ENCODE measurements around the gene SMARCD1.

DNA sequence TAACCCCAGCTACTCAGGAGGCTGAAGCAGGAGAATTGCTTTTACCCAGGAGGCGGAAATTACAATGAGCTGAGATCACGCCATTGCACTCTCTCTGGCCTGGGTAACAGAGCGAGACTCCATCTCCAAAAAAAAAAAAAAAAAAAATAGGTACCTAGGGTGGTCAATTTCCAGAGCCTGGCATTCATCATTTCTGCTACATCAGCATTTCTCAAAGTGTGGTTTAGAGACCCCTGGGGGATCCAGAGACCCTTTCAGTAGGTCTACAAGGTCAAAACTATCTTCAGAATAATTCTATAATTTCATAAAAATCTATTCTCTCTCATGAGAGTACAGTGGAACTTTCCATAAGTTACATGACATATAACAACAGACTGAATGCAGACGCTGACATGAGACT, 62.1 kb downstream of the SMARCD1 start:
- TF ChIP-seq, protein P1, sequence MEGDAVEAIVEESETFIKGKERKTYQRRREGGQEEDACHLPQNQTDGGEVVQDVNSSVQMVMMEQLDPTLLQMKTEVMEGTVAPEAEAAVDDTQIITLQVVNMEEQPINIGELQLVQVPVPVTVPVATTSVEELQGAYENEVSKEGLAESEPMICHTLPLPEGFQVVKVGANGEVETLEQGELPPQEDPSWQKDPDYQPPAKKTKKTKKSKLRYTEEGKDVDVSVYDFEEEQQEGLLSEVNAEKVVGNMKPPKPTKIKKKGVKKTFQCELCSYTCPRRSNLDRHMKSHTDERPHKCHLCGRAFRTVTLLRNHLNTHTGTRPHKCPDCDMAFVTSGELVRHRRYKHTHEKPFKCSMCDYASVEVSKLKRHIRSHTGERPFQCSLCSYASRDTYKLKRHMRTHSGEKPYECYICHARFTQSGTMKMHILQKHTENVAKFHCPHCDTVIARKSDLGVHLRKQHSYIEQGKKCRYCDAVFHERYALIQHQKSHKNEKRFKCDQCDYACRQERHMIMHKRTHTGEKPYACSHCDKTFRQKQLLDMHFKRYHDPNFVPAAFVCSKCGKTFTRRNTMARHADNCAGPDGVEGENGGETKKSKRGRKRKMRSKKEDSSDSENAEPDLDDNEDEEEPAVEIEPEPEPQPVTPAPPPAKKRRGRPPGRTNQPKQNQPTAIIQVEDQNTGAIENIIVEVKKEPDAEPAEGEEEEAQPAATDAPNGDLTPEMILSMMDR (IDR thresholded peaks at IDR 0.05), result no peak
- TF ChIP-seq EZH2 (IDR thresholded peaks at IDR 0.05) (no peak), EZH2phosphoT487 (IDR thresholded peaks at IDR 0.05) (no peak)
